ENCODE results near the gene ALDH1L2. TPM values are rescaled to one million over a fixed set of nuclear protein-coding genes. Genes with fewer than 3 reads are reported as not detected.

The ALDH1L2 gene
- total and polyA plus RNA-seq, 4 experiments from 2014 or later: 0.08 to 0.72 (median 0.15) TPM; not detected in 1

DNA sequence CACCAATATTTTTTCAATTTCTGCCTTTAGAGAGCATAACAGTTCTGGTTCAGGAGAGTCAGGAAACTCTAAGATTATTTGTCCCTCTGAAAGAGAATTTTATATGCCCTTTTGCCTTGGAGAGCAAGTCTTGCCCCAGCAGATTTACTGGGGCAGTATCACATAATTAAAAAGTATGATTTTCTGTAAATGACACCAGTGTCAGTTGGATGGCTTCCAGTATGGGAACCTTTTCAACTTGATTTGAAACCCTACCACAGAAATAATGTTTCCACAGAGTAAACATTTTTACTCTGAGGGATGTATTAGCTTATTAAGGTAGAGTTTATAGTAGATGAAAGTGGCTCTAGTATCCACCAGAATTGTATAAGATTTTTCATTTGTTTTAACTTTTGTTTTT is 82.8 kb downstream of the ALDH1L2 start:
- Histone ChIP-seq H3K4me3 (ENCODE audit: low read length in 2 of 2) (no peak overlapping the region), H3K27ac (ENCODE audit: low read depth, low read length) (no peak overlapping the region), H3K9me3 (ENCODE audit: control insufficient read depth in 1 of 2, low read length in 2 of 2) (no peaks in the 10 kb centered on the region), H3K4me1 (ENCODE audit: insufficient read depth, low read length) (no peaks in the 10 kb centered on the region), H3K36me3 (ENCODE audit: insufficient read depth, low read length) (peaks cover 21% of the 10 kb centered on the region), H3K27me3 (ENCODE audit: insufficient read depth, low read length) (no peaks in the 10 kb centered on the region)
- DNase-seq: no peak
- ChIA-PET CTCF (ENCODE audit: partially characterized antibody) (interaction anchor here (1.1 kb wide), 1 partner anchor 32 kb away, joined by 3 read pairs; no protein-coding TSS in a partner anchor), POLR2A (ENCODE audit: partially characterized antibody) (no interaction called here)
- intact Hi-C loops (cut with micrococcal nuclease): no loop called here
- H3K4me3 Mint-ChIP-seq: no peak overlapping the region
- peaks cover 0 to 22% (median 10%) of the 10 kb centered on the region in 8 donors for H3K9me3 Mint-ChIP-seq
- H3K4me1 Mint-ChIP-seq: peaks cover 0 to 11% (median 4%) of the 10 kb centered on the region in 4 donors
- no peaks in the 10 kb centered on the region for H3K27me3 Mint-ChIP-seq
- no peak overlapping the region for H3K27ac Mint-ChIP-seq
- peaks cover 84 to 85% of the 10 kb centered on the region in 2 donors for H3K36me3 Mint-ChIP-seq

- Mint-ChIP-seq H3K27ac (peak overlapping the region in 1 of 7 donors; percentile 20), H3K9me3 (peaks cover 0 to 22% (median 10%) of the 10 kb centered on the region in 8 donors), H3K4me1 (peaks cover 0 to 11% (median 1%) of the 10 kb centered on the region in 4 donors), H3K36me3 (peaks cover 83 to 89% of the 10 kb centered on the region in 2 donors), H3K27me3 (no peaks in the 10 kb centered on the region), H3K4me3 (no peak overlapping the region)
- Histone ChIP-seq H3K27me3 (ENCODE audit: insufficient read depth, low read length) (no peaks in the 10 kb centered on the region), H3K27ac (ENCODE audit: low read depth, low read length) (no peak overlapping the region), H3K36me3 (ENCODE audit: insufficient read depth, low read length) (peaks cover 25% of the 10 kb centered on the region), H3K4me3 (ENCODE audit: low read length in 2 of 2) (no peak overlapping the region), H3K9me3 (ENCODE audit: control insufficient read depth in 1 of 2, low read length in 2 of 2) (no peaks in the 10 kb centered on the region), H3K4me1 (ENCODE audit: insufficient read depth, low read length) (no peaks in the 10 kb centered on the region)
- POLR2A ChIA-PET (ENCODE audit: partially characterized antibody): no interaction called here
- intact Hi-C loops (cut with micrococcal nuclease): no loop called here
- DNase-seq: no peak
- CTCF ChIA-PET (ENCODE audit: partially characterized antibody): no interaction called here
Observed at GRCh38 chr12:104999347-104999685, 84.9 kb downstream of the ALDH1L2 start.

- CTCF ChIA-PET (ENCODE audit: partially characterized antibody): no interaction called here
- H3K4me3 ChIP-seq (ENCODE audit: low read length in 2 of 2): no peak overlapping the region
- no peaks in the 10 kb centered on the region for H3K27me3 Mint-ChIP-seq
- H3K27me3 ChIP-seq (ENCODE audit: insufficient read depth, low read length): no peaks in the 10 kb centered on the region
- no peaks in the 10 kb centered on the region for H3K4me1 ChIP-seq (ENCODE audit: insufficient read depth, low read length)
- POLR2A ChIA-PET (ENCODE audit: partially characterized antibody): no interaction called here
- H3K27ac Mint-ChIP-seq: peak overlapping the region in 2 of 7 donors; percentile 20 to 54
- H3K4me3 Mint-ChIP-seq: no peak overlapping the region
- peaks cover 0 to 11% (median 1%) of the 10 kb centered on the region in 4 donors for H3K4me1 Mint-ChIP-seq
- H3K9me3 Mint-ChIP-seq: peaks cover 0 to 22% (median 10%) of the 10 kb centered on the region in 8 donors
- peaks cover 25% of the 10 kb centered on the region for H3K36me3 ChIP-seq (ENCODE audit: insufficient read depth, low read length)
- no peak overlapping the region for H3K27ac ChIP-seq (ENCODE audit: low read depth, low read length)
- no peak for DNase-seq
- H3K36me3 Mint-ChIP-seq: peaks cover 82 to 89% of the 10 kb centered on the region in 2 donors
- intact Hi-C loops (cut with micrococcal nuclease): no loop called here
- no peaks in the 10 kb centered on the region for H3K9me3 ChIP-seq (ENCODE audit: control insufficient read depth in 1 of 2, low read length in 2 of 2)
Observed at GRCh38 chr12:104998423-104999346, 85.6 kb downstream of the ALDH1L2 start.

- H3K27ac Mint-ChIP-seq: peak overlapping the region in 2 of 7 donors; percentile 2 to 6
- no peak overlapping the region for H3K4me3 ChIP-seq (ENCODE audit: low read length in 2 of 2)
- H3K27me3 ChIP-seq (ENCODE audit: insufficient read depth, low read length): no peaks in the 10 kb centered on the region
- POLR2A ChIA-PET (ENCODE audit: partially characterized antibody): no interaction called here
- peaks cover 0 to 11% (median 1%) of the 10 kb centered on the region in 4 donors for H3K4me1 Mint-ChIP-seq
- H3K27ac ChIP-seq (ENCODE audit: low read depth, low read length): no peak overlapping the region
- H3K36me3 ChIP-seq (ENCODE audit: insufficient read depth, low read length): peaks cover 29% of the 10 kb centered on the region
- no peaks in the 10 kb centered on the region for H3K9me3 ChIP-seq (ENCODE audit: control insufficient read depth in 1 of 2, low read length in 2 of 2)
- H3K4me3 Mint-ChIP-seq: no peak overlapping the region
- DNase-seq: no peak
- peaks cover 77 to 89% of the 10 kb centered on the region in 2 donors for H3K36me3 Mint-ChIP-seq
- intact Hi-C loops (cut with micrococcal nuclease): no loop called here
- H3K9me3 Mint-ChIP-seq: peaks cover 0 to 22% (median 10%) of the 10 kb centered on the region in 8 donors
- CTCF ChIA-PET (ENCODE audit: partially characterized antibody): no interaction called here
- no peaks in the 10 kb centered on the region for H3K27me3 Mint-ChIP-seq
- H3K4me1 ChIP-seq (ENCODE audit: insufficient read depth, low read length): no peaks in the 10 kb centered on the region
Observed at GRCh38 chr12:104997541-104997940, 86.7 kb downstream of the ALDH1L2 start.

- no peaks in the 10 kb centered on the region for H3K4me1 ChIP-seq (ENCODE audit: insufficient read depth, low read length)
- Mint-ChIP-seq H3K4me3 (no peak overlapping the region), H3K4me1 (peaks cover 3 to 10% (median 5%) of the 10 kb centered on the region in 4 donors), H3K27ac (no peak overlapping the region), H3K27me3 (no peaks in the 10 kb centered on the region), H3K36me3 (peaks cover 79 to 89% of the 10 kb centered on the region in 2 donors), H3K9me3 (no peaks in the 10 kb centered on the region)
- no peak for DNase-seq
- intact Hi-C loops (cut with micrococcal nuclease): no loop called here
- H3K27ac ChIP-seq (ENCODE audit: low read depth, low read length): no peak overlapping the region
- ChIA-PET POLR2A (ENCODE audit: partially characterized antibody) (no interaction called here), CTCF (ENCODE audit: partially characterized antibody) (no interaction called here)
- H3K27me3 ChIP-seq (ENCODE audit: insufficient read depth, low read length): no peaks in the 10 kb centered on the region
- no peaks in the 10 kb centered on the region for H3K9me3 ChIP-seq (ENCODE audit: control insufficient read depth in 1 of 2, low read length in 2 of 2)
- H3K4me3 ChIP-seq (ENCODE audit: low read length in 2 of 2): no peak overlapping the region
- H3K36me3 ChIP-seq (ENCODE audit: insufficient read depth, low read length): peaks cover 34% of the 10 kb centered on the region
Observed at GRCh38 chr12:104994336-104994735, 89.9 kb downstream of the ALDH1L2 start.

GRCh38 chr12:104991565-104992128 is 92.6 kb downstream of the ALDH1L2 start:
- H3K36me3 ChIP-seq (ENCODE audit: insufficient read depth, low read length): peaks cover 27% of the 10 kb centered on the region

DNA sequence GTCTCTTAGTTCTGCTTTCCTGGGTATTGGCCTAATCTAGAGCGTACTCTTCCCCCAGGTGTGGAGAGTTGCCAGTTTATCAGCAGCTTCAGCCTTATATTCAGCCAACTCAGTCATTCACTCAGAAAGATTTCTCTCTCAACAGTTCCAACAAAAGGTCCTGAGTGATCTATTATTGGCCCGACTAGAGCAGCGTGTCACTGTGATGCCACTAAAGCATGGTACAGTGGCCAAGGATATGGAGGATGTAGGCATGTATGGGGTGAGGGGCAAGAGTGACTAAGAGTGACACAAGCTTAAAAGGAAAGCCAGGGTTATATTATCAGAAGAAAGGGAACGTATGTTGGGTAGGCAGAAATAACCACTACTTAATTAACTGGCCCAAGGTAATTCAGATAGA is 93.3 kb downstream of the ALDH1L2 start:
- no peak for DNase-seq
- Histone ChIP-seq H3K4me3 (ENCODE audit: low read length in 2 of 2) (no peak overlapping the region), H3K9me3 (ENCODE audit: control insufficient read depth in 1 of 2, low read length in 2 of 2) (no peaks in the 10 kb centered on the region), H3K4me1 (ENCODE audit: insufficient read depth, low read length) (peaks cover 20% of the 10 kb centered on the region), H3K36me3 (ENCODE audit: insufficient read depth, low read length) (peaks cover 27% of the 10 kb centered on the region), H3K27ac (ENCODE audit: low read depth, low read length) (no peak overlapping the region), H3K27me3 (ENCODE audit: insufficient read depth, low read length) (no peaks in the 10 kb centered on the region)
- Mint-ChIP-seq H3K4me3 (no peak overlapping the region), H3K9me3 (no peaks in the 10 kb centered on the region), H3K36me3 (peaks cover 64 to 75% of the 10 kb centered on the region in 2 donors), H3K27ac (no peak overlapping the region), H3K4me1 (peaks cover 20 to 35% (median 22%) of the 10 kb centered on the region in 4 donors), H3K27me3 (no peaks in the 10 kb centered on the region)
- intact Hi-C loops (cut with micrococcal nuclease): no loop called here
- ChIA-PET CTCF (ENCODE audit: partially characterized antibody) (interaction anchor here (1.2 kb wide), 1 partner anchor 11 kb away, joined by 3 read pairs; no protein-coding TSS in a partner anchor), POLR2A (ENCODE audit: partially characterized antibody) (no interaction called here)

More at GRCh38 chr12:104991565-104992128, 92.6 kb downstream of the ALDH1L2 start:
- Mint-ChIP-seq H3K36me3 (peaks cover 67 to 79% of the 10 kb centered on the region in 2 donors), H3K4me3 (no peak overlapping the region), H3K9me3 (no peaks in the 10 kb centered on the region), H3K4me1 (peaks cover 16 to 28% (median 20%) of the 10 kb centered on the region in 4 donors), H3K27ac (no peak overlapping the region), H3K27me3 (no peaks in the 10 kb centered on the region)
- ChIA-PET POLR2A (ENCODE audit: partially characterized antibody) (no interaction called here), CTCF (ENCODE audit: partially characterized antibody) (no interaction called here)
- intact Hi-C loops (cut with micrococcal nuclease): no loop called here
- DNase-seq: no peak
- no peak overlapping the region for H3K27ac ChIP-seq (ENCODE audit: low read depth, low read length)
- H3K4me3 ChIP-seq (ENCODE audit: low read length in 2 of 2): no peak overlapping the region
- no peaks in the 10 kb centered on the region for H3K27me3 ChIP-seq (ENCODE audit: insufficient read depth, low read length)
- H3K4me1 ChIP-seq (ENCODE audit: insufficient read depth, low read length): peaks cover 18% of the 10 kb centered on the region
- H3K9me3 ChIP-seq (ENCODE audit: control insufficient read depth in 1 of 2, low read length in 2 of 2): no peaks in the 10 kb centered on the region

All from CD4-positive, alpha-beta memory T cell (primary cell).